AG10803 (cell line): ENCODE measurements around the gene SMAD6.

ENCODE experiments used
- DNase-seq: peaks from one replicate; pipeline ENCODE4 v3.0.0; 2010; ENCODE audit warnings: low read depth
- H3K4me3 ChIP-seq: 2 replicates; pipeline ENCODE4 v1.5.1; 2011; ENCODE audit warnings: mild to moderate bottlenecking, low read length, control low read depth
- CTCF ChIP-seq: conservative IDR thresholded peaks from 2 replicates; pipeline ENCODE4 v1.5.1; 2011; ENCODE audit warnings: mild to moderate bottlenecking, low read length, control low read depth, inconsistent platforms

SMAD6 gene

GRCh38 chr15:66797921-66798320 lies 95.9 kb downstream of the SMAD6 start:
- H3K4me3 ChIP-seq = no peak overlapping the region
- TF ChIP-seq CTCF = no peak
- DNase-seq = peak; percentile 33

GRCh38 chr15:66798426-66799061 lies 96.5 kb downstream of the SMAD6 start:
- H3K4me3 ChIP-seq = no peak overlapping the region
- DNase-seq = peak; percentile 71
- no peak for TF ChIP-seq CTCF

DNA sequence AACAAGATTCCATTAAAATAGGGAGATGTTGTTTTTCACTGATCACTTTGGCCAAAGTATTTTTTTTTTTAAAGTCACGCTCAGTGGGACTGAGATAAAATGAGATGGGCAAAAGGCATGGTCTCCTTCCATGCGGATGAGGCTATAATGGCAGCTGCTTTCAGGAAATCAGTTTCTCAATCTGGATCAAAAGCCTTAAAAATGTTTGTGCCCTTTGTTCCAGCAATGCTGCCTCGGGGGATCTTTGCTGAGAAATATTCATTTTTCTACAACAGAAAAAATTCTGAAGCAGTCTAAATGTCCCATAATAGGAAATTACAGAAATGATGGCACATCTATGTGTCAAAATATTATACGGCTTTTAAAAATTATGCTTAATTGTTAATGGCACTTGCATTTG lies 97.2 kb downstream of the SMAD6 start:
- no peak for TF ChIP-seq CTCF
- no peak overlapping the region for H3K4me3 ChIP-seq
- no peak for DNase-seq

GRCh38 chr15:66800584-66801235 lies 98.7 kb downstream of the SMAD6 start:
- DNase-seq = peak; percentile 67
- TF ChIP-seq CTCF = no peak
- H3K4me3 ChIP-seq = no peak overlapping the region

DNA sequence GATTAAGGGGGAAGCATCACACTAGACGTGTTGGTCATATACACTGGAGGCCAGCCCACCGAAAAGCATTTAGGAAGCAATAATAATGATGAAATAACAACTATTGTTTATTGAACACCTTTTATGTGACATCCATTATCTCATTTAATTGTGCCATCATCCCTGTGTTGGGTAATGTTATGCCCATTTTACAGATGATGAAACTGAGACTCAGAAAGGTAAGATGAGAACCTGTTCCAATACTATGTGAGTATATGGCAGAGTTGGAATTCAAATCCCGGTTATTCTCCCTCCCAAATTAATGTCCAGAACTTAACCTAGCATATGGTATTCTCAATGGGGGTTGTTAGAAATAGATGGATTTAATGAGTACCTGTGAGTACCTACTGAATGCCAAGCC lies 99.2 kb downstream of the SMAD6 start:
- H3K4me3 ChIP-seq = no peak overlapping the region
- no peak for TF ChIP-seq CTCF
- no peak for DNase-seq

DNA sequence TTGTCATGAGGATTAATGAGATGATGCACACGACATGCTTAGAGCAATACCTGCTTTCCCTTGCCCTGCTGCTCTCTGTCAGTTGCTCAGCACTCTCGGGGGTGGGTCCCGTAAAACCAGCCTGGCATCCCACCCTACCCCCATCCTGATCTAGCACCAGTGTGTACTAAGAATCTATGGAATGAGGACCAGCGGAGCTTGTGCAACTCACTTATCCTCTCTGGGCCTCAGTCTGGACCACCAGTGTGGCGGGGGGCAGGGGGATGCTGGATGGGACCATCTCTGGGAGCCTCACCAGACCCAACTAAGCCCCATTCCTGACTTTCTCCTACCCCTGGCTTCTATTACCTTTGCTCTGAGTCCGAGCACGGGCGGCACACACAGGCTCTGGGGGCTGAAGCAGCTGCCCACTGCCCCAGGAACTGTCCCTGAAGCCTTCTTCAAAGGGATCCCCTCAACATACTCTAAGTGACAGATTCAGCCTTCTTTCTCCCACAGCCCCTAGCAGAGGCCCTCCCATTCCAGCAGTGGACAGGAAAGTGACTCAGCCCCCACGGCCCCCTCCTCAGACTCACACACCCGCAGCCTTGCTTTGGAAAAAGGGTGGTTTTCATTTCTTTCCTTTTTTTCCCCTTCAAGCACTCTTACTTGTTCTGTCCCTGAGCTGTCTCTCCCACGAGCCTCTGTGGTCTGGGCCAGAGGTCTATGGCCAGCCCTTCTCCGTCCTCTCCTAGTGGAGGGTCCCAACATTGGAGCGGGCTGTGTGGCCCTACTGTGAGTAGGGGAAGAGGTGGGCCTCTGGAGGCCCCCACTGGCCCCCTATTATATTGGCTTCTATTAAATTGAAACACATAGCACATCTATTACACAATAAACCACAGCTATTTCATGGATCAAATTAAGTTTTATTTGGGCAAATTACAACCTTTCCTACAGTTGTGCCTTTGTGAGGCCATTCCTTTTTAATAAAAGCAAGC lies 100.3 kb downstream of the SMAD6 start:
- peak; percentile 75 for DNase-seq
- H3K4me3 ChIP-seq = peak overlapping the region; percentile 28
- TF ChIP-seq CTCF = no peak
